GM23338 (cell line): ENCODE data around the gene PDIA3.

Source experiments
- CREB1 ChIP-seq: fragments of 250-450 bp; sonication (Bioruptor Pico); IDR thresholded peaks from 2 replicates; pipeline ENCODE4 v1.5.0; 2020; ENCODE audit warnings: low read depth, mild to moderate bottlenecking, moderate library complexity
- ETS1 ChIP-seq: IDR thresholded peaks from 2 replicates; pipeline ENCODE4 v1.6.1; 2016; ENCODE audit warnings: antibody characterized with exemption
- EZH2 ChIP-seq: fragments of 200-600 bp; sonication (generic); IDR thresholded peaks from one replicate; pipeline ENCODE4 v1.8.0; 2017; ENCODE audit warnings: antibody characterized with exemption, mild to moderate bottlenecking, low read depth; ENCODE audit not compliant: unreplicated experiment
- EZH2phosphoT487 ChIP-seq: fragments of 200-600 bp; sonication (generic); IDR thresholded peaks from one replicate; pipeline ENCODE4 v1.8.1; 2018; ENCODE audit warnings: antibody characterized with exemption; ENCODE audit not compliant: unreplicated experiment
- JUNB ChIP-seq: IDR thresholded peaks from one replicate; pipeline ENCODE4 v1.6.1; 2016; ENCODE audit warnings: antibody characterized with exemption; ENCODE audit not compliant: unreplicated experiment
- POLR2AphosphoS5 ChIP-seq: IDR thresholded peaks from 2 replicates; pipeline ENCODE4 v1.6.1; 2016; ENCODE audit warnings: antibody characterized with exemption, low read depth
- REST ChIP-seq: IDR thresholded peaks from one replicate; pipeline ENCODE4 v1.6.1; 2018; ENCODE audit warnings: antibody characterized with exemption; ENCODE audit not compliant: unreplicated experiment
- ZNF114 ChIP-seq: fragments of 250-450 bp; sonication (Bioruptor Pico); IDR thresholded peaks from 2 replicates; pipeline ENCODE4 v1.5.0; 2020; ENCODE audit warnings: mild to moderate bottlenecking, moderate library complexity
- ZNF331 ChIP-seq: fragments of 250-450 bp; sonication (Bioruptor Pico); IDR thresholded peaks from 2 replicates; pipeline ENCODE4 v1.5.0; 2020; ENCODE audit warnings: low read depth, mild to moderate bottlenecking, moderate library complexity
- ZNF462 ChIP-seq: fragments of 250-450 bp; sonication (Bioruptor Pico); IDR thresholded peaks from 2 replicates; pipeline ENCODE4 v1.5.0; 2020; ENCODE audit warnings: mild to moderate bottlenecking, moderate library complexity
- TF ChIP-seq, protein P1 (sequence below), 2 experiments: fragments of 200-600 bp in 1 of 2; sonication (generic) in 1 of 2; conservative IDR thresholded peaks; 2 replicates each; pipeline versions ENCODE4 v1.5.1 to v1.6.1; 2016 to 2017; ENCODE audit warnings: antibody characterized with exemption in 2 of 2, low read depth in 2 of 2, mild to moderate bottlenecking in 2 of 2, moderate library complexity in 1 of 2

- TF ChIP-seq, protein P1, sequence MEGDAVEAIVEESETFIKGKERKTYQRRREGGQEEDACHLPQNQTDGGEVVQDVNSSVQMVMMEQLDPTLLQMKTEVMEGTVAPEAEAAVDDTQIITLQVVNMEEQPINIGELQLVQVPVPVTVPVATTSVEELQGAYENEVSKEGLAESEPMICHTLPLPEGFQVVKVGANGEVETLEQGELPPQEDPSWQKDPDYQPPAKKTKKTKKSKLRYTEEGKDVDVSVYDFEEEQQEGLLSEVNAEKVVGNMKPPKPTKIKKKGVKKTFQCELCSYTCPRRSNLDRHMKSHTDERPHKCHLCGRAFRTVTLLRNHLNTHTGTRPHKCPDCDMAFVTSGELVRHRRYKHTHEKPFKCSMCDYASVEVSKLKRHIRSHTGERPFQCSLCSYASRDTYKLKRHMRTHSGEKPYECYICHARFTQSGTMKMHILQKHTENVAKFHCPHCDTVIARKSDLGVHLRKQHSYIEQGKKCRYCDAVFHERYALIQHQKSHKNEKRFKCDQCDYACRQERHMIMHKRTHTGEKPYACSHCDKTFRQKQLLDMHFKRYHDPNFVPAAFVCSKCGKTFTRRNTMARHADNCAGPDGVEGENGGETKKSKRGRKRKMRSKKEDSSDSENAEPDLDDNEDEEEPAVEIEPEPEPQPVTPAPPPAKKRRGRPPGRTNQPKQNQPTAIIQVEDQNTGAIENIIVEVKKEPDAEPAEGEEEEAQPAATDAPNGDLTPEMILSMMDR (conservative IDR thresholded peaks at IDR 0.05; ENCODE audit: low read depth in 2 of 2): no peak
- no peak for TF ChIP-seq EZH2phosphoT487
- no peak for TF ChIP-seq POLR2AphosphoS5
- TF ChIP-seq ZNF462: no peak
- no peak for TF ChIP-seq ZNF331 (CRISPR knock-in tag)
- no peak for TF ChIP-seq EZH2
- TF ChIP-seq JUNB: no peak
- no peak for TF ChIP-seq CREB1 (CRISPR knock-in tag)
- no peak for TF ChIP-seq REST
- TF ChIP-seq ZNF114 (CRISPR knock-in tag): no peak
- TF ChIP-seq ETS1: no peak
Observed at GRCh38 chr15:43735416-43735815, 10.8 kb upstream of the PDIA3 start.
